ENCODE results near the gene TMBIM4. TPM values are rescaled to one million over a fixed set of nuclear protein-coding genes. Genes with fewer than 3 reads are reported as not detected.

Gene TMBIM4
- total and polyA plus RNA-seq, 4 donors: 58.6 to 154 (median 102) TPM

- WGBS: 98% methylated on average over 2 of the region's 2 CpGs
- H3K36me3 ChIP-seq (ENCODE audit: control insufficient read depth in 4 of 4, insufficient read depth in 3 of 4, low read depth in 1 of 4, low read length in 3 of 4): peaks cover 4 to 30% (median 21%) of the 10 kb centered on the region in 4 donors
- no peak for DNase-seq (ENCODE audit: low spot score)
Measured at GRCh38 chr12:66141299-66141698, 28.5 kb downstream of the TMBIM4 start.

GRCh38 chr12:66140731-66141130 lies 29.1 kb downstream of the TMBIM4 start:
- Histone ChIP-seq H3K27ac (ENCODE audit: low read depth in 1 of 2, low read length in 2 of 2) (no peak overlapping the region), H3K4me3 (ENCODE audit: low read depth in 1 of 3, low read length in 3 of 3) (no peak overlapping the region), H3K9me3 (ENCODE audit: control insufficient read depth in 4 of 4, low read length in 3 of 4) (peaks cover 0 to 11% (median 2%) of the 10 kb centered on the region in 4 donors), H3K27me3 (ENCODE audit: control insufficient read depth in 4 of 4, insufficient read depth in 4 of 4, low read length in 3 of 4) (no peaks in the 10 kb centered on the region), H3K4me1 (ENCODE audit: control insufficient read depth in 4 of 4, insufficient read depth in 4 of 4, low read length in 3 of 4) (peaks cover 0 to 12% (median 3%) of the 10 kb centered on the region in 4 donors), H3K36me3 (ENCODE audit: control insufficient read depth in 4 of 4, insufficient read depth in 3 of 4, low read depth in 1 of 4, low read length in 3 of 4) (peaks cover 4 to 32% (median 21%) of the 10 kb centered on the region in 4 donors), H3K9ac (ENCODE audit: low read depth in 1 of 2, low read length in 2 of 2) (no peak overlapping the region)
- TF ChIP-seq REST (IDR thresholded peaks at IDR 0.05): no peak
- TF ChIP-seq EGR1 (IDR thresholded peaks at IDR 0.05; ENCODE audit: low read depth in 2 of 2): no peak
- no peak for TF ChIP-seq FOXA1 (IDR thresholded peaks at IDR 0.05)
- TF ChIP-seq NR2F2 (IDR thresholded peaks at IDR 0.05): no peak
- no peak for TF ChIP-seq ATF3 (IDR thresholded peaks at IDR 0.05)
- TF ChIP-seq JUND (IDR thresholded peaks at IDR 0.05): no peak
- TF ChIP-seq CTCF (IDR thresholded peaks at IDR 0.05; ENCODE audit: low read depth, low read length, missing input control): no peak
- TF ChIP-seq GABPA (IDR thresholded peaks at IDR 0.05 in 1 of 2, conservative IDR thresholded peaks at IDR 0.05 in 1 of 2): no peak
- TF ChIP-seq HNF4A (conservative IDR thresholded peaks at IDR 0.05): no peak
- no peak for TF ChIP-seq SP1 (IDR thresholded peaks at IDR 0.05)
- no peak for TF ChIP-seq RAD21 (IDR thresholded peaks at IDR 0.05)
- no peak for TF ChIP-seq HNF4G (IDR thresholded peaks at IDR 0.05)
- TF ChIP-seq MAX (IDR thresholded peaks at IDR 0.05): no peak
- TF ChIP-seq YY1 (IDR thresholded peaks at IDR 0.05): no peak
- DNase-seq (ENCODE audit: low spot score): no peak

More at GRCh38 chr12:66141299-66141698, 28.5 kb downstream of the TMBIM4 start:
- TF ChIP-seq FOXA2 (IDR thresholded peaks at IDR 0.05) (no peak), FOXA1 (IDR thresholded peaks at IDR 0.05) (no peak), GABPA (IDR thresholded peaks at IDR 0.05 in 1 of 2, conservative IDR thresholded peaks at IDR 0.05 in 1 of 2) (no peak), TAF1 (conservative IDR thresholded peaks at IDR 0.05) (no peak), ATF3 (IDR thresholded peaks at IDR 0.05) (no peak), CTCF (IDR thresholded peaks at IDR 0.05; ENCODE audit: low read depth, low read length, missing input control) (no peak)
- no peaks in the 10 kb centered on the region for H3K27me3 ChIP-seq (ENCODE audit: control insufficient read depth in 4 of 4, insufficient read depth in 4 of 4, low read length in 3 of 4)
- no peak overlapping the region for H3K9ac ChIP-seq (ENCODE audit: low read depth in 1 of 2, low read length in 2 of 2)
- no peak overlapping the region for H3K27ac ChIP-seq (ENCODE audit: low read depth in 1 of 2, low read length in 2 of 2)
- H3K4me1 ChIP-seq (ENCODE audit: control insufficient read depth in 4 of 4, insufficient read depth in 4 of 4, low read length in 3 of 4): peaks cover 0 to 12% (median 3%) of the 10 kb centered on the region in 4 donors
- peaks cover 0 to 11% (median 2%) of the 10 kb centered on the region in 4 donors for H3K9me3 ChIP-seq (ENCODE audit: control insufficient read depth in 4 of 4, low read length in 3 of 4)
- no peak overlapping the region for H3K4me3 ChIP-seq (ENCODE audit: low read depth in 1 of 3, low read length in 3 of 3)
